ENCODE results near the gene ATP2A1.
"Not testable (repeated sequence)": the region's sequence is repeated elsewhere in the genome, so short reads cannot be mapped to it uniquely, and the experiment has no call there.

The ATP2A1 gene

DNA sequence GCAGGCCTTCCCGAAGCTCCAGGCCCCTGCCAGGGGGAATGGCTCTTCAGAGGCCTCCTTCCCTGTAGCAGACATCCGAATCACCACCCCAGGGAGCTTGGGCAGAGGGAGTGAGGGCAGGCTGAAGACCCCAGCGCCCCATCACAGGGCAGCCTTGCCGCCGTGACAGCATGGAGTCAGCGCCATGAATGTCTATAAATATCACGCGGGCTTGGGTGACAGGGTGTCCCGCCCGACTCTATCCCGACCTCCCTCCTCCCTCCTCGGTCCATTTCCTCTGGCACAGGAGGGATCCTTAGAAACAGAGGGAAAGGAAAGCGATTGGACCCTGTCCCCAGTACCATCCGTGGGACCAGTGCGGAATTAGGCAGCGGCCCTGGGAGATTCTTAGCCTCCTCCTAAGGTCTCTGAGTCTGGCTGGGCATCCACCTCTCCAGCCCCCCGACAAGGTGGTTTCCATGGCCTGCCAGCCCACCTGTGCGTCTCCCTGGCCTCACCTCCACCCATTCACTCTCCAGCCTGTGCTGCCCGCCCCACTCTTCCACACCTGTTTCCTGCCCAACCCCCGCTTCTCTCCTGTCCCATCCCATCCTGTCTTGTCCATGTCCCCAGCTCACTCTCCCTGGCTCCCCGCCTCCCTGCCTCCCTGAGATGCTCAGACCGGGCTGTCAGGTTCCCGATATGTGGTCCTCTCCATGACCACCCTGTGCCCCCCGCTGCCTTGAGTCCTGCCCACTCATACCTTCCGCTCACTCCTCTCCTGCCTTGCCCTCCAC is 5.1 kb downstream of the ATP2A1 start:
- DNase-seq, result peak; percentile 79

DNA sequence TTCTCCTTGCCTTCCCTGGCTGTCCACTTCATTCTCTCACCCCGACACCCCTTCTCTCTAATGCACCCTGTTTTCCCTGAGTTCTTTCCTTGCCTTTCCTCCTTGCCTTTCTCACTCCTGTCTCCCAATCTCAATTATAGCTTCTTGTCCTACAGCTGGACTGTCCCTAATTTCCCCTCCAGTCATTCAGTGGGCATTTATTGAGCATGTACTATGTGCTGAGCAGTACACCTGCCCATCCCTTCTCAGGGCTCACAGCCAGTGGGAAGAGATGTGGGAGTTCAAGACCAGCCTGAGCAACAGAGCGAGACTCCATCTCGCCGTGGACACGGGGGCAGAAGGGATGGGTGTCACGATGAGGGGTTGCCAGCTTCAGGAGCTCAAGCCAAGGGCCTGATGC is 5.8 kb downstream of the ATP2A1 start:
- no peak for DNase-seq

DNA sequence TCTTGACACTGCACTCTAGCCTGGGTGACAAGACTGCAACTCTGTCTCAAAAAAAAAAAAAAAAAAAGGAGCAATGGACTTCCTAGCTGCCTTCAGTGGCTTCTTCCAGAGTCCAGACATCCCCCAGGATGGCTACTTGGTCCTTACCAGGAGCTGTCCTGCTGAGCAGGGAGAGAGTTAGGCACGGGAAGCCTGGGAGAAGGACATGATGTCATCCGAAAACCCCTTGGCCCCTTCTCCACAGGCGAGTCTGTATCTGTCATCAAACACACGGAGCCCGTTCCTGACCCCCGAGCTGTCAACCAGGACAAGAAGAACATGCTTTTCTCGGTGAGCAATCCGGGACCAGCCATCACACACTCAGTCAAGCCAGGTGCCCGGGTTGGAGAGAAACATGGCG is 8.7 kb downstream of the ATP2A1 start:
- DNase-seq, result no peak

DNA sequence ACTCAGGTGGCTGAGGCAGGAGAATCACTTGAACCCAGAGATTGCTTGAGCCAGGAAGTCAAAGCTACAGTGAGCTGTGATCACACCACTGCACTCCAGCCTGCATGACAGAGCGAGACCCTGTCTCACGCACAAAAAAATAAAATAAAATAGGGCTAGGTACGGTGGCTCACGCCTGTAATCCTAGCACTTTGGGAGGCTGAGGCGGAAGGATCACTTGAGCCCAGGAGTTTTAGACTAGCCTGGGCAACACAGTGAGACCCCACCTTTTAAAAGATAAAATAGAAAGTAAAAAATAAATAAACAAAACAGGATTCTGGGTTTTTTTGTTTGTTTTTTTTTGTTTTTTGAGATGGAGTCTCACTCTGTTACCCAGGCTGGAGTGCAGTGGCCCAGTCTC is 12.1 kb downstream of the ATP2A1 start:
- not testable (repeated sequence) for DNase-seq

DNA sequence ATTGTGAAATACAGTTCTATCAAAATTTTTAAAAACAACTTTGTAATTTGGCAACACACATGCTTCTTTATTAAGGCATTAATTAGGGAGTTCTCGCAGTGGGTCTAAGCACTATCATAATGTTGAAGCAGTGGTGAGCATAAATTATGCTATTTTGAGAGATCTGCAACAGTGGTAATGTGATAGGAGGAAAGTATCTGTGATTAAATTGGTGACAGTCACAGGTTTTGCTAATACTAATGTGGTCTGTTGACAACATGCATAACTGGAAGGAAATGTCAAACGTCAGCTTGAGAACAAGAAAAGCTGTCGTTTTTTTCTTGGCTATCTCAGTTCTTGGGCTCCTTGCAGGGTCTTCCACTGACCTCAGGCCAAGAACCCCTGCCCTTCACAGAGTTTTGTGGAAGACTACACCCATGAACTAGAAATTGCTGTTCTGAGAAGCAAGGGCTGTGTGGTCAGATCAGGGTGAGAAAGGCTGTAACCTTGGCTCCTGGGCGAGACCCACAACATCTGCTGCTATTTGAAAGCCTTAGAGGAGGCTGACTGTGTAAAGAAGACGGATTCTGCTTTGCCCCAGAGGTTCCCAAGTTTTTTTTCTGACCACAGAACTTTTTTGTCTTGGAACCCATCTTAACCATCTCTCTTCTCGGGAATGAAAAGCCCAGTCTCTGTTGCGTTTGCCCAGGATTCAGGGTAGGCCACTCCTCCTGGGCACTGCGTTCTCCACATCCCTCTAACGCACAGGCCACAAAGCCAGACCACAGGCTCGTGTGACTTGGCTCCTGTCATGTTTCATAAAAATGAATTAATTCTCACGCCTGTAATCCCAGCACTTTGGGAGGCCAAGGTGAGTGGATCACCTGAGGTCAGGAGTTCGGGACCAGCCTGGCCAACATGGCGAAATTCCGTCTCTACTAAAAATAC is 13.9 kb downstream of the ATP2A1 start:
- no peak for DNase-seq

DNA sequence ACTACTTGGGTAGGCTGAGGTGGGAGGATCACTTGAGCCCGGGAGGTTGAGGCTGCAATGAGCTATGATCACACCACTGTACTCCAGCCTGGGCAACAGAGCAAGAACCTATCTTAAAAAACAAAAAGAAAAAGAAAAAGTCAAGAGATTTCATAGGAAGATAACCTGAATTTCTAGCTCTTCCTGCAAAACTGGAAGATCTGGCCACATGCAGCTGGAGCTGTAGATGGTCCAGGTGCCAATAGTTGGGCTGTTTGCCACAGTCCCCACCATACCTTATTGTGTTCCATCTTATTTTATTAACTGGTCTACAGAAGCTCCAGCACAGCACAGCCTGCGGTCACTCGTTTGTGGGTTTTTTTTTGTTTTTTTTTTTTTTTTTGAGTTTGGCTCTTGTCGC is 15.0 kb downstream of the ATP2A1 start:
- DNase-seq, result no peak

DNA sequence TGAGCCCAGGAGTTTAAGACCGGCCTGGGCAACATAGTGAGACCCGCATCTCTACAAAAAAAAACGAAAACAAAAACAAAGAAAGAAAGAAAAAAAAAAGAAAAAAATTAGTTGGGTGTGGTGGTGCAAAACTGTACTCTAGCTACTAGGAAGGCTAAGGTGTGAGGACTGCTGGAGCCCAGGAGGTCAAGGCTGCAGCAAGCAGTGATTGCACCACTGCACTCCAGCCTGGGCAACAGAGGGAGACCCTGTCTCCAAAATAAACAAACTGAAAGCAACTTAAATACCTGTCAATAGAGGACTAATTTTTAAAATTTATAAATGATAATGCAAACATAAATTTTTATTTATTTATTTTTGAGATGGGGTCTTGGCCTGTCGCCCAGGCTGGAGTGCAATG is 17.3 kb downstream of the ATP2A1 start:
- no peak for DNase-seq

DNA sequence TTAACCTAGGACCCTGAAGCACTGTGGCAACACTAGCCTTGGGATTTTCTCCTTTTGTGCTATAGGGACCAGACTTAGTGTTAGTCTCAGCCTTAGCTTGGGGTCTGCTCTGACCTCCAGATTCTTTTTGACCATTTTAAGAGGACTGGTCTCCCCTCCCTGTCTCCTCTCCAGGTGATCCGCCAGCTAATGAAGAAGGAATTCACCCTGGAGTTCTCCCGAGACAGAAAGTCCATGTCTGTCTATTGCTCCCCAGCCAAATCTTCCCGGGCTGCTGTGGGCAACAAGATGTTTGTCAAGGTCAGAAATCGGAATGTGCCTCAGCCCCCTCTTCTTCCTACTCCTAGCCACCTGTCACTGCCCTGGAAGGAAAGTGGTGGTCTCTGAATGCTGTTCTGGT is 19.5 kb downstream of the ATP2A1 start:
- no peak for DNase-seq

DNA sequence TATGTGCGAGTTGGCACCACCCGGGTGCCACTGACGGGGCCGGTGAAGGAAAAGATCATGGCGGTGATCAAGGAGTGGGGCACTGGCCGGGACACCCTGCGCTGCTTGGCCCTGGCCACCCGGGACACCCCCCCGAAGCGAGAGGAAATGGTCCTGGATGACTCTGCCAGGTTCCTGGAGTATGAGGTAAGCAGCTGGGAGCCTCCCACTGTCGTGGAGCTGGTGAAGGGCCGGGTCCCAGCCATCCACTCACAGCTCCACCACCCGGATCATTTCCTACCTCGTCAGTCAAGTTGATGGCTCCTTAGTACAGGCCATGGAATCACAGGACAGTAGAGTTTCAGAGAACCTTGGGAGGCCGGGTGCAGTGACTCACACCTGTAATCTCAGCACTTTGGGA is 20.0 kb downstream of the ATP2A1 start:
- no peak for DNase-seq

DNA sequence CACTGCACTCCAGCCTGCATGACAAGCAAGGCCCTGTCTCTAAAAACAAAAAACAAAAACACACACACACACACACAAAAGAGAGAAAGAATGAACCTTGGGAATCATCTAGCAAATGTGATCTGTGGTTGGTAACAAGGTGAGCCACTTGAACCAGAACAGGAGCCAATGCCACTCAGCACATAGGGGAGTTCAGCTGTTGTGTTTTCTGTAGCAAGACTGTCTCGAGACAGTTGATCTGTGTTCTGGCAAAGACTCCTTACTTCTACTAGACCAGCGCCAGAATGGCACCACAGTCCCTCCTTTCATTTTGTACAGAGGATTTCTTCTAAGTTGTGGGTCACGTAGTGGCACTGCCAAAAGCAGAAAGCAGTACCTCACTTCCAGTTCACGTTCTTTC is 20.7 kb downstream of the ATP2A1 start:
- no peak for DNase-seq

DNA sequence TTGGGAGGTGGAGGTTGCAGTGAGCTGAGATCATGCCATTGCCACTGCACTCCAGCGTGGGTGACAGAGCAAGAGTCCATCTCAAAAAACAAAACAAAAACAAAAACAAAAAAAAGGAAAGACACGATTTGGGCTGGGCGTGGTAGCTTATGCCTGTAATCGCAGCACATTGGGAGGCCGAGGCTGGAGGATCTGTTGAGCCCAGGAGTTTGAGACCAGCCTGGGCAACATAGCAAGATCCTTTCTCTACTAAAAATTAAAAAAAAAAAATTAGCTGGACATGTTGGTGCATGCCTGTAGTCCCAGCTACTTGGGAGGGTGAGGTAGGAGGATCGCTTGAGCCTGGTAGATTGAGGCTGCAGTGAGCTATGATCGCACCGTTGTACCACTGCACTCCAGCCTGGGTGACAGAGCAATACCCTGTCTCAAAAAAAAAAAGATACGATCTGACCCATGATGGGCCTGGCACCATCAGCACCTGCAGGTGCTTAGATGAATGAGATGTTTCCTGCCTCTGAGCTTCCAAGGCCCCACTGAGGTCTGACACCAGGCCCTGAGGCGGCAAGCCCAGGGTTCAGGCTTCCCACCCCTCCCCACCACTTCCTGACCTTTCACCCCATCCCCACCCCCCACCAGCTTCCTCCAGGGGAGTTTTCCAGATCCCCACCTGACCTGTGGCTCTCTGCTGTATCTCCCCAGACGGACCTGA is 21.7 kb downstream of the ATP2A1 start:
- no peak for DNase-seq

DNA sequence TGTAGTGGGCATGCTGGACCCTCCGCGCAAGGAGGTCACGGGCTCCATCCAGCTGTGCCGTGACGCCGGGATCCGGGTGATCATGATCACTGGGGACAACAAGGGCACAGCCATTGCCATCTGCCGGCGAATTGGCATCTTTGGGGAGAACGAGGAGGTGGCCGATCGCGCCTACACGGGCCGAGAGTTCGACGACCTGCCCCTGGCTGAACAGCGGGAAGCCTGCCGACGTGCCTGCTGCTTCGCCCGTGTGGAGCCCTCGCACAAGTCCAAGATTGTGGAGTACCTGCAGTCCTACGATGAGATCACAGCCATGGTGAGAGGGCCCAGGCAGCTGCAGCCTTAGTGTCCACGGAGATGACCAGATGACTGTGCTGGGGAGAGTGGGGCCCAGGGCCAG is 22.3 kb downstream of the ATP2A1 start:
- DNase-seq, result no peak

DNA sequence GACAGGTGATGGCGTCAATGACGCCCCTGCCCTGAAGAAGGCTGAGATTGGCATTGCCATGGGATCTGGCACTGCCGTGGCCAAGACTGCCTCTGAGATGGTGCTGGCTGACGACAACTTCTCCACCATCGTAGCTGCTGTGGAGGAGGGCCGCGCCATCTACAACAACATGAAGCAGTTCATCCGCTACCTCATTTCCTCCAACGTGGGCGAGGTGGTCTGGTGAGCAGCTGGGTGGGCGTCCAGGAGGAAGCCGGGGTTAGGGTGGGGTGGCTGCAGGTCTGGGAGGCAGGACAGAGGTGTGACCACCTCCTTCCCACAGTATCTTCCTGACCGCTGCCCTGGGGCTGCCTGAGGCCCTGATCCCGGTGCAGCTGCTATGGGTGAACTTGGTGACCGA is 23.6 kb downstream of the ATP2A1 start:
- DNase-seq, result no peak

DNA sequence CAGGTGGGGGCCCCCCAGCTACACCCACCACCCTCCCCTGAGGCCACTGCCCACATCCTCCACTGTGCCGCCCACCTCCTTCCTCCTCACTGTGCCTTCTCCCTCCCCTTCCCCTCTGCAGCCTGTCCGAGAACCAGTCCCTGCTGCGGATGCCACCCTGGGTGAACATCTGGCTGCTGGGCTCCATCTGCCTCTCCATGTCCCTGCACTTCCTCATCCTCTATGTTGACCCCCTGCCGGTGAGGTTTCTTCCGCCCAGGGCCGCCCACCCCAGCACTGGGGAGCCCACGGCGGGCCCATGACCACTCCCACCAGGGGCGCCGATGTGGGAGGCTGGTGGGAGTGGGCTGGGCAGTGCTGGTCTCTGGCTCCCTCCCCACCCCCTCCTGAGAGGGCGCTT is 24.6 kb downstream of the ATP2A1 start:
- DNase-seq, result no peak

DNA sequence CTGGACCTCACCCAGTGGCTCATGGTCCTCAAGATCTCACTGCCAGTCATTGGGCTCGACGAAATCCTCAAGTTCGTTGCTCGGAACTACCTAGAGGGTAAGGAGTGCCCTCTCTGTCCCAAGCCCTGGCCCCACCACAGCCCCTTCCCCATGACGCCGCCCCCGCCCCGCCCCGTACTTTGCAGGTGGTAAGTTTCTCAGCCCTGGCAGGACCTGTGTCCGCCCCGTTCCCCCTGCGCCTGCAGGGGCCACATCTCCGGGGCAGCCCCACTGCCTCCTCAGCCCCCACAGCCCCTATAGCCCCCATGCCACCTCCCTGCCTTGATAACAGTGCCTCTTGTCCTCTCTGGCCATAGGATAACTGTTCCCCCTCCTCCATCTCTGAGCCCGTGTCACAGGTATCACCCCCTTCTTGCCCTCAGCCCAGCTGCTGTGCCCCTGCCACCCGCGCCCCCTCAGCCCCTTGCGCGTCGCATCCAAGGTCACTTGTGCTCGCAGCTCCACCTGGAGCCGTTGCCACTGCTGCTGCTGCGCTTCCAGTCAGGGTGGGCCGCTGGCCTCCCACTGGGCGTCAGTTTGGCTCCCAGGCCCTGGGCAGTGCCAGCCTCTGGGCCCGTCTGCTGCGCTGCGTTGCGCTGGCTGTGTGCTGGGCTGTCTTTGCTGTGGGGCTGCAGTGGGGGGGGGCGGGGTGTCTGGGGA is 25.2 kb downstream of the ATP2A1 start:
- no peak for DNase-seq

DNA sequence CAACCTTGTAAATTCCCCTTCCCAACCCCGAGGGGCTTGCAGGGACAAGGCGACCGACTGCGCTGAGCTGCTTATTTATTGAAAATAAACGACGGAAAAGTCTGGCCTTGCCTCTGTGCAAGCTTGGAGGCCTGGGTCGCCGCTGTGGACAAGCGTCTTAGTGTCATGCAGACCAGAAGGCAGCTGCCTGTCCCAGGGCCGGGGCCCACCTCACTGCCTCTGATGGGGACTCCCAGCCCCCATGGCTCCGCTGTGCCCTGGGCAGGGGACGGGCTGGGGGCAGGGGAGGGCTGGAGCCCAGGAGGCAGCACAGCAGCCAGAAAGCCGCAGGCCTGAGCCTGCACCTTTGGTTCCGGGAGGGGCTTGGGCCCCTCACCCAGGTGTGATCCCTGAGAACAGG is 26.1 kb downstream of the ATP2A1 start:
- DNase-seq, result no peak

DNA sequence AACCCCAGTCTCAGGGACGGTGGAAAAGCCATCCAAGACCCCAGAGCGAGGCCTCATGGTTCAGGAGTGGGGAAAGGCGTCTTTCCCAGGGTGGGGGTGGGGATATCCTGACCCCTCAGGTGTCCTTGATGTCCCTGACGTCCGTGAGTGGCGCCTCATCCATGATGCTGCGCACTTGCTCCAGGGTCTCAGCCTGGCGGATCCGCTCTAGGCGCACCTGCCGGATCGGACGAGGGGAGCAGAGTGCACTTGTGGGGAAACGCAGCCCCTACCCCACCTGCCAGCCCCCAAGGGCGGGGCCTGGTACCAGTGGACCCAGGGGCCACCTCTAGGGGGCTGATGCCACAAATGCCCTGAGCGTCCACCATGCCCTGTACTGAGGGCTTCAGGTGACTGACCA is 26.5 kb downstream of the ATP2A1 start:
- DNase-seq, result no peak

DNA sequence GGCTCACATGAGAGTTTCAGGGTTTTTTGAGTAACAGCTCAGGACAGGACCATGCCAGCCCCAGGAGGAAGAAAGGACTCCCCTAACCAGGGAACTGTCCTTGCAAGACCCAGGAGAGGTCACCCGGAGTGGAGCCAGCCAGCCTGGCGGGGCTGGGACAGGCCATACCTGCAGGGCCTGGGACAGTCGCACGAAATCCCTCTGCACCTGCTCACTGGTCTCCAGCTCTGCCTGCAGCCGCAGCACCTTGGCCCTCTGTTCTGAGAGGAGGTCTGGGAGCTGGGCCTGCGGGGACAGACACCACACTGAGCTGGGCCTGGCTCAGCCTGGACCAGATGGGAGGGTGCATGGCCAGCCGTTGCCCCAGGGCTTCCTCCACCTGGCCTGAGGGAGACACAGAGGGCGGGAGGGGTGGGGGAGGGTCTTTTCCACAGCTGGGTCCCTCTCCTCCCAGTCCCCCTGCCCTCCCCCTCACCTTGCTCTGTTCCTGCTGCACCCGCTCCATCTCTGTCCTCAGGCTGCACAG is 27.0 kb downstream of the ATP2A1 start:
- no peak for DNase-seq

DNA sequence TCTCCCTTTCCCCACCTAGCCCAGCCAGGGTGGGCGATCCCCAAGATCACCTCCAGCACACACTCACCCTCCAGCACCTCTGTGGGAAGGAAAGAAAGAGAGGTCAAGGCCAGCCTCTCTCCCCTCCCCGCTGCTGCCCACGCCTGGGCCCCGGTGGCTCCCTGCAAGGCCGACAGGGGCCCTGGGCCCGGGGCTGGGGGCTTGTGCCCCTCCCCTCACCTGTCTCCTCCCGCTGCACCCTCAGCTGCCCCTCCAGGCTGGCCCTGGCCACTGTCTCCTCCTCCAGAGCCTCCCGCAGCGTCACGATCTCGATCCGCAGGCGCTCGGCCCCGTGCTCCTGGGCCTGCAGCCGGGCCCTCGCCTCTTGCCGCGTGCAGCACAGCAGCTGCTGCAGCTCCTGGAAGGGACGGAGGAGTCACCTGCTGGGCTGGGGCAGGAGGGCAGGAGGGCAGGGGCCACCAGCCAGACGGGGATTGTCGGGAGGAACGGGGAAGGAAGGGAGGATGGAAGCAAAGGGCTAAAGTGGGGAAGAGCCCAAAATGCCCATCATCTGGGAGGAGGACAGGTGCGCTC is 27.6 kb downstream of the ATP2A1 start:
- DNase-seq, result no peak

DNA sequence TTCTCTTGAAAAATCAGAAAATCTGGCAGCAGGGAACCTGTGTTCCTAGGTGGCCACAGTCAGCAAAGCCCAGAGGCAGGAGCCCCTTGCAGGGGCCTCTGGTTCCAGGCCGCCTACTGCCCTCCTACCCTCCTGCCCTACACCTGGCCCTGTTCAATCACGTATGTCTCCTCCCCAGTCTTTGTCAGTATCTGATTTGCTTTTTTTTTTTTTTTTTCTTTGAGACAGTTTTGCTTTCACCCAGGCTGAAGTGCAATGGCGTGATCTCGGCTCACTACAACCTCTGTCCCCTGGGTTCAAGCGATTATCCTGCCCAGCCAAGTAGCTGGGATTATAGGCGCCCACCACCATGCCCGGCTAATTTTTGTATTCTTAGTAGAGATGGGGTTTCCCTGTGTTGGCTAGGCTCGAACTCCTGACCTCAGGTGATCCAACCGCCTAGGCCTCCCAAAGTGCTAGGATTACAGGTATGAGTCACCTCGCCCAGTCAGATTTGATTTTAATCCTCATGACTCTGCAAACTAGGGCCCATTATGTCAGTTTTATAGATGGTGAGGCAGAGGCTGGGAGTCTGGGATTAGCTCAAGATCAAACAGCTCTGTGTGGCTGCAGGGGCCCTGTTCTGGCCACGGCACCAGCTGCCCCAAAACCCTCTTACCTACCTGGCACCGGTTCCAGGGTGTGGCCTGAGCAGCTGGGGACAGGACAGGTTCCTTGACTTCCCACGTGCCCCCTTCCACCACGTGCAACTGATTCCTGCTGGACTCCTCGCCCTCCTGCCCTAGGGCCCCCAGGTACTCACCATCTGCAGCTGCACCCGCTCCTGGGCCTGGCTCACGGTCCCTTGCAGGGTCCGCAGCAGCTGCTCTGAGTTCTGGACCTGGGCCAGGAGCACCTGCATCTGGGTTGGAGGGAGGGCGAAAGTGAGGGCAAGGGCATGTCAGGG is 32.1 kb downstream of the ATP2A1 start:
- DNase-seq, result peak; percentile 54

DNA sequence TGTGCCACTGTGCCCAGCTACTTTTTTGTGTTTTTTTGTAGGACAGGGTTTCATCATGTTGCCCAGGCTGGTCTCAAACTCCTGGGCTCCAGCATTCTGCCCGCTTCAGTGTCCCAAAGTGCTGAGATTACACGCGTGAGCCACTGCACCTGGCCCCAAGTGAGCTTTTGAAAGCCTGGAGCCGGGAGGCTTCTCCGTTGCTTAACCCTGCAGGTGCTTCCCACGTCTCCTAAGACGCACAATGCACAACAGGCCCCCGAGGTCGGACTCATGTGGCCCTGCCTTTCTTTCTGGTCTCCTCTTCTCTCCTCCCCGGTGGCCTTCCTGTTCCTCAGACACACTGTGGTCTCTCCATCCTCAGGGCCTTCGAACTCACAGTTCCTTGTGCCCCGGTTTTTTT is 34.3 kb downstream of the ATP2A1 start:
- no peak for DNase-seq

All from NCI-H510A treated with DMSO at 0.1 percent for 48 hours (cell line).